ENCODE data around the gene GOLT1A. TPM values are rescaled to one million over a fixed set of nuclear protein-coding genes. Genes with fewer than 3 reads are reported as not detected.
A peak's percentile ranks its signal among the peaks of the same experiment; 100 is the strongest.

GOLT1A gene
- total and polyA plus RNA-seq, 2 of the 8 experiments (the other 6 are each of a cell fraction or from before 2014, with no cell fraction given) = 7.5 to 8.5 TPM

- H3K27me3 ChIP-seq (replicated peaks in 1 of 4; ENCODE audit: control insufficient read depth in 3 of 4, extremely low read depth in 1 of 4, insufficient read depth in 3 of 4, low read length in 3 of 4) = no peaks in the 10 kb centered on the region
- no peaks in the 10 kb centered on the region for H3K9me3 ChIP-seq (ENCODE audit: insufficient read depth in 2 of 2, low read depth in 1 of 2, low read length in 1 of 2)
- H4K20me1 ChIP-seq (replicated peaks in 1 of 2; ENCODE audit: control insufficient read depth in 1 of 2, insufficient read depth in 2 of 2, low read length in 2 of 2) = no peaks in the 10 kb centered on the region
- H4K5ac ChIP-seq (ENCODE audit: insufficient read length, low read depth, low read length) = no peak overlapping the region
- H2BK15ac ChIP-seq (ENCODE audit: low read length) = peak overlapping the region; percentile 54; the same call in 1 of the 2 replicates
- H4K91ac ChIP-seq (replicated peaks; ENCODE audit: insufficient read length, low read length) = no peak overlapping the region
- H2AK5ac ChIP-seq (ENCODE audit: low read depth, low read length) = no peak overlapping the region
- DNase-seq (ENCODE audit: low read depth in 1 of 2, low spot score in 2 of 2) (no peak), FAIRE-seq (no peak)
- no peak overlapping the region for H3K18ac ChIP-seq (ENCODE audit: extremely low read depth, low read length)
- no peaks in the 10 kb centered on the region for H3K79me2 ChIP-seq (ENCODE audit: control insufficient read depth in 1 of 2, insufficient read depth in 2 of 2, low read length in 2 of 2)
- H3K4me1 ChIP-seq (replicated peaks in 1 of 4; ENCODE audit: control insufficient read depth in 3 of 4, insufficient read depth in 4 of 4, low read length in 3 of 4) = peaks cover 12 to 27% (median 20%) of the 10 kb centered on the region in 4 experiments
- H3K27ac ChIP-seq (ENCODE audit: low read depth, low read length) = no peak overlapping the region
- no peak overlapping the region for H3K23ac ChIP-seq (ENCODE audit: insufficient read length)
- H2BK20ac ChIP-seq (ENCODE audit: low read length) = no peak overlapping the region
- H3K4me2 ChIP-seq (ENCODE audit: insufficient read depth in 1 of 2, low read depth in 2 of 2, low read length in 2 of 2) = no peak overlapping the region
- H3K14ac ChIP-seq (ENCODE audit: insufficient read length) = no peak overlapping the region
- H3K4ac ChIP-seq (replicated peaks; ENCODE audit: insufficient read length, low read depth, low read length) = no peak overlapping the region
- no peak overlapping the region for H3K9ac ChIP-seq (replicated peaks in 1 of 4; ENCODE audit: extremely low read depth in 1 of 4, low read depth in 3 of 4, low read length in 3 of 4)
- H3K23me2 ChIP-seq (ENCODE audit: low read depth, low read length) = no peaks in the 10 kb centered on the region
- H2AFZ ChIP-seq (ENCODE audit: low read length) = no peak overlapping the region
- no peak overlapping the region for H3K4me3 ChIP-seq (ENCODE audit: extremely low read depth in 1 of 4, insufficient read depth in 2 of 4, low read depth in 3 of 4, low read length in 4 of 4)
- no peaks in the 10 kb centered on the region for H3K79me1 ChIP-seq (ENCODE audit: low read depth, low read length)
- H2BK12ac ChIP-seq (ENCODE audit: low read depth, low read length) = no peak overlapping the region
- ChIA-PET POLR2A (ENCODE audit: partially characterized antibody) (no interaction called here), CTCF (ENCODE audit: partially characterized antibody) (interaction anchor here (15.3 kb wide), 1 partner anchor 110 kb away, joined by 318 read pairs; the partner anchor contains the start of gene PLEKHA6)
- no peak overlapping the region for H4K8ac ChIP-seq (ENCODE audit: extremely low read depth, insufficient read depth, low read length)
- WGBS, 2 experiments (ENCODE audit: extremely low coverage in 1 of 2, insufficient coverage in 1 of 2, insufficient read length in 1 of 2, insufficient replicate concordance in 2 of 2, low coverage in 1 of 2, low lambda C conversion rate in 2 of 2, missing lambda C conversion rate in 1 of 2) = 97% methylated on average over 7 of the region's 7 CpGs; no CpG with 5 or more reads in 1 of the 2 experiments
- no peak overlapping the region for H2BK120ac ChIP-seq (replicated peaks; ENCODE audit: low read depth, low read length)
- H3K56ac ChIP-seq (replicated peaks; ENCODE audit: insufficient read length, low read depth, low read length) = no peak overlapping the region
- 0 out of 2 replicates have a peak overlapping the region, but pooled peaks have one; percentile 18 for H2BK5ac ChIP-seq (ENCODE audit: low read depth, low read length)
- no peaks in the 10 kb centered on the region for H3K36me3 ChIP-seq (ENCODE audit: control insufficient read depth in 2 of 4, insufficient read depth in 4 of 4, low read length in 3 of 4)
- TF ChIP-seq CTBP2 (IDR thresholded peaks at IDR 0.05; ENCODE audit: borderline replicate concordance, insufficient read depth, insufficient read length, low read length) = no peak
- no peak for TF ChIP-seq USF2 (IDR thresholded peaks at IDR 0.05; ENCODE audit: low read length)
- TF ChIP-seq SIX5 (IDR thresholded peaks at IDR 0.05; ENCODE audit: low read depth, low read length) = no peak
- no peak for TF ChIP-seq POLR2AphosphoS5 (IDR thresholded peaks at IDR 0.05; ENCODE audit: low read depth, low read length)
Measured at GRCh38 chr1:204251286-204251685, 37.5 kb upstream of the GOLT1A start.
